Thoracic aorta (tissue), 2 donors: ENCODE results near the gene PTPA. TPM values are rescaled to one million over a fixed set of nuclear protein-coding genes. Genes with fewer than 3 reads are reported as not detected.

ENCODE experiments used
- ATAC-seq: fragments of 150-250 bp; one replicate; pipeline ENCODE4 v1.8.0; 2017; ENCODE audit warnings: low read depth; ENCODE audit not compliant: insufficient number of reproducible peaks, low FRiP score
- DNase-seq: peaks from one replicate; pipeline ENCODE4 v3.0.0-alpha.2; 2020; ENCODE audit warnings: low spot score
- H3K27ac ChIP-seq, 2 donors: fragments of 200-600 bp; sonication (generic); 1 replicate in 1 of 2; 2 replicates in 1 of 2; pipeline ENCODE4 v1.5.1; 2016; ENCODE audit warnings: mild to moderate bottlenecking in 2 of 2, moderate library complexity in 2 of 2
- H3K27me3 ChIP-seq: fragments of 200-600 bp; sonication (generic); replicated peaks from 2 replicates; pipeline ENCODE4 v1.6.0; 2016; ENCODE audit warnings: mild to moderate bottlenecking; ENCODE audit not compliant: insufficient read depth
- H3K36me3 ChIP-seq: fragments of 200-600 bp; sonication (generic); one replicate; pipeline ENCODE4 v1.5.1; 2016
- H3K4me1 ChIP-seq, 2 donors: fragments of 200-600 bp; sonication (generic); 1 replicate in 1 of 2; 2 replicates in 1 of 2; pipeline versions ENCODE4 v1.5.1 to v1.6.0; 2016; ENCODE audit warnings: low read depth in 2 of 2, mild to moderate bottlenecking in 1 of 2; ENCODE audit not compliant: control insufficient read depth in 1 of 2
- H3K4me3 ChIP-seq: fragments of 200-600 bp; sonication (generic); 2 replicates; pipeline ENCODE4 v1.5.1; 2016; ENCODE audit warnings: mild to moderate bottlenecking
- H3K9me3 ChIP-seq: fragments of 200-600 bp; sonication (generic); 2 replicates; pipeline ENCODE4 v1.5.1; 2016
- CTCF ChIP-seq: fragments of 200-600 bp; sonication (generic); IDR thresholded peaks from one replicate; pipeline ENCODE4 v1.5.1; 2019; ENCODE audit warnings: antibody characterized with exemption
- total RNA-seq, 2 donors: library from RNA; depleted of rRNA; stranded (reverse); fragments of >200 nt; gene quantifications; one replicate each; pipeline versions ENCODE4 v1.1.0 to v1.2.3, GENCODE V29; 2016

PTPA gene
- total RNA-seq, 2 donors from 2014 or later, result 72.2 to 93.3 TPM

- ATAC-seq (no peak), DNase-seq (no peak)
- Histone ChIP-seq H3K4me1 (peaks cover 30 to 41% of the 10 kb centered on the region in 2 donors), H3K4me3 (no peak overlapping the region), H3K9me3 (no peaks in the 10 kb centered on the region), H3K27ac (peak overlapping the region; percentile 19 to 25), H3K27me3 (no peaks in the 10 kb centered on the region), H3K36me3 (peaks cover 16% of the 10 kb centered on the region)
- no peak for TF ChIP-seq CTCF
Observed at GRCh38 chr9:129148463-129149204, 37.4 kb downstream of the PTPA start.

- H3K9me3 ChIP-seq, result no peaks in the 10 kb centered on the region
- H3K27me3 ChIP-seq, result no peaks in the 10 kb centered on the region
- peak overlapping the region in 1 of 2 donors; percentile 19 for H3K27ac ChIP-seq
- H3K4me3 ChIP-seq, result no peak overlapping the region
- peaks cover 16% of the 10 kb centered on the region for H3K36me3 ChIP-seq
- ATAC-seq (no peak), DNase-seq (no peak)
- H3K4me1 ChIP-seq, result peaks cover 25 to 33% of the 10 kb centered on the region in 2 donors
- TF ChIP-seq CTCF, result no peak
Observed at GRCh38 chr9:129149442-129149841, 38.2 kb downstream of the PTPA start.

GRCh38 chr9:129150122-129150521 is 38.9 kb downstream of the PTPA start:
- ATAC-seq (no peak), DNase-seq (no peak)
- peak overlapping the region in 1 of 2 donors; percentile 19 for H3K27ac ChIP-seq
- TF ChIP-seq CTCF, result no peak
- peaks cover 16% of the 10 kb centered on the region for H3K36me3 ChIP-seq
- peaks cover 24 to 26% of the 10 kb centered on the region in 2 donors for H3K4me1 ChIP-seq
- no peak overlapping the region for H3K4me3 ChIP-seq
- no peaks in the 10 kb centered on the region for H3K27me3 ChIP-seq
- no peaks in the 10 kb centered on the region for H3K9me3 ChIP-seq

GRCh38 chr9:129150672-129151211 is 39.5 kb downstream of the PTPA start:
- Histone ChIP-seq H3K36me3 (peaks cover 16% of the 10 kb centered on the region), H3K4me3 (no peak overlapping the region), H3K27ac (no peak overlapping the region), H3K9me3 (no peaks in the 10 kb centered on the region), H3K4me1 (peaks cover 17 to 20% of the 10 kb centered on the region in 2 donors), H3K27me3 (no peaks in the 10 kb centered on the region)
- TF ChIP-seq CTCF, result no peak
- DNase-seq, result no peak
- no peak for ATAC-seq

GRCh38 chr9:129151469-129151868 is 40.3 kb downstream of the PTPA start:
- ATAC-seq (no peak), DNase-seq (no peak)
- no peaks in the 10 kb centered on the region for H3K9me3 ChIP-seq
- no peak for TF ChIP-seq CTCF
- H3K27ac ChIP-seq, result no peak overlapping the region
- H3K4me1 ChIP-seq, result peaks cover 10 to 12% of the 10 kb centered on the region in 2 donors
- H3K36me3 ChIP-seq, result peaks cover 16% of the 10 kb centered on the region
- no peaks in the 10 kb centered on the region for H3K27me3 ChIP-seq
- H3K4me3 ChIP-seq, result no peak overlapping the region
